ENCODE results near the gene REXO4. TPM values are rescaled to one million over a fixed set of nuclear protein-coding genes. Genes with fewer than 3 reads are reported as not detected.

Gene REXO4
- total and polyA plus RNA-seq, 2 donors (not counting 1 experiment from before 2014, with no cell fraction given): 25.0 to 37.1 TPM

DNA sequence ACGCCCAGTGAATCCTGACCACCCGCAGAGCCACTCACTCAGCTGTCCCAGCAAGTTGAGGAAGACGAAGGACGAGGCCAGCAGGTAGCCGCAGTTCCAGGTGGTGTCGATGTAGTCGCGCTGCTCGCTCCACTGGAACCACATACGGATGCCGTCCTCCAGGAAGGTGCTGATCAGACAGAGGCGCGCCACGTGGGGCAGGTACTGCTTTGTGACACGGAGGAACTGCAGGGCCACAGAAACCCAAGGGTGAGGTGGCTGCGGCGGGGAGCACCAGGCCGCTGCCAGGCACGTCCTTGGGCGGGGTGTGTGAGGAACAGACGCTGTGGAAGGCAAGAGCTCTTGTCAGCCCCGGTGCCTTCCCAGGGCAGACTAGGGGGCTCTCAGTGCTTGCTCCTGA lies 50.6 kb downstream of the REXO4 start:
- peaks cover 0 to 74% of the 10 kb centered on the region in 2 experiments for H3K36me3 ChIP-seq (replicated peaks in 1 of 2; ENCODE audit: control extremely low read depth in 1 of 2, control insufficient read depth in 1 of 2, extremely low read depth in 1 of 2, insufficient read depth in 2 of 2, low read length in 1 of 2)
- H3K27me3 Mint-ChIP-seq: no peaks in the 10 kb centered on the region
- H3K9me3 Mint-ChIP-seq (ENCODE audit: insufficient read depth): no peaks in the 10 kb centered on the region
- H3K27ac Mint-ChIP-seq: no peak overlapping the region
- H3K9ac ChIP-seq (ENCODE audit: low read length): no peak overlapping the region
- no peak overlapping the region for H2AFZ ChIP-seq (ENCODE audit: insufficient read depth, low read depth, low read length, poor library complexity, severe bottlenecking)
- H3K27me3 ChIP-seq (replicated peaks in 1 of 4; ENCODE audit: control extremely low read depth in 1 of 4, control insufficient read depth in 3 of 4, insufficient read depth in 4 of 4, low read length in 3 of 4): no peaks in the 10 kb centered on the region
- peaks cover 67% of the 10 kb centered on the region for H3K79me2 ChIP-seq (ENCODE audit: control insufficient read depth, insufficient read depth, low read length)
- TF ChIP-seq, protein P1, sequence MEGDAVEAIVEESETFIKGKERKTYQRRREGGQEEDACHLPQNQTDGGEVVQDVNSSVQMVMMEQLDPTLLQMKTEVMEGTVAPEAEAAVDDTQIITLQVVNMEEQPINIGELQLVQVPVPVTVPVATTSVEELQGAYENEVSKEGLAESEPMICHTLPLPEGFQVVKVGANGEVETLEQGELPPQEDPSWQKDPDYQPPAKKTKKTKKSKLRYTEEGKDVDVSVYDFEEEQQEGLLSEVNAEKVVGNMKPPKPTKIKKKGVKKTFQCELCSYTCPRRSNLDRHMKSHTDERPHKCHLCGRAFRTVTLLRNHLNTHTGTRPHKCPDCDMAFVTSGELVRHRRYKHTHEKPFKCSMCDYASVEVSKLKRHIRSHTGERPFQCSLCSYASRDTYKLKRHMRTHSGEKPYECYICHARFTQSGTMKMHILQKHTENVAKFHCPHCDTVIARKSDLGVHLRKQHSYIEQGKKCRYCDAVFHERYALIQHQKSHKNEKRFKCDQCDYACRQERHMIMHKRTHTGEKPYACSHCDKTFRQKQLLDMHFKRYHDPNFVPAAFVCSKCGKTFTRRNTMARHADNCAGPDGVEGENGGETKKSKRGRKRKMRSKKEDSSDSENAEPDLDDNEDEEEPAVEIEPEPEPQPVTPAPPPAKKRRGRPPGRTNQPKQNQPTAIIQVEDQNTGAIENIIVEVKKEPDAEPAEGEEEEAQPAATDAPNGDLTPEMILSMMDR (IDR thresholded peaks at IDR 0.05): no peak
- TF ChIP-seq EZH2 (IDR thresholded peaks at IDR 0.05; ENCODE audit: borderline replicate concordance, insufficient read depth, low read depth, low read length, poor library complexity, severe bottlenecking): no peak
- H4K20me1 ChIP-seq (ENCODE audit: control insufficient read depth, insufficient read depth, low read length, poor library complexity, severe bottlenecking): peaks cover 82% of the 10 kb centered on the region
- ATAC-seq (ENCODE audit: low read depth) (no peak), DNase-seq (no peak)
- H3K9me3 ChIP-seq (ENCODE audit: control extremely low read depth in 1 of 3, control insufficient read depth in 2 of 3, insufficient read depth in 1 of 3, low read length in 2 of 3): no peaks in the 10 kb centered on the region
- no peak overlapping the region for H3K27ac ChIP-seq (ENCODE audit: low read length in 2 of 2)
- 96% methylated on average over 22 of the region's 22 CpGs for WGBS (ENCODE audit: insufficient coverage)
- no peak overlapping the region for H3K4me3 Mint-ChIP-seq
- POLR2A ChIA-PET: no interaction called here
- no peak overlapping the region for H3K4me3 ChIP-seq (ENCODE audit: control extremely low read depth in 1 of 5, extremely low read depth in 1 of 5, insufficient read depth in 1 of 5, low read depth in 2 of 5, low read length in 4 of 5)
- no peak overlapping the region for H3K4me2 ChIP-seq (replicated peaks; ENCODE audit: low read depth, low read length, poor library complexity, severe bottlenecking)
- intact Hi-C loops (cut with micrococcal nuclease): no loop called here
- CTCF ChIA-PET: no interaction called here
- H3K4me1 Mint-ChIP-seq: peaks cover 38% of the 10 kb centered on the region
- H3K4me1 ChIP-seq (ENCODE audit: control insufficient read depth in 2 of 2, insufficient read depth in 2 of 2, low read length in 2 of 2): peaks cover 22 to 30% of the 10 kb centered on the region in 2 donors

DNA sequence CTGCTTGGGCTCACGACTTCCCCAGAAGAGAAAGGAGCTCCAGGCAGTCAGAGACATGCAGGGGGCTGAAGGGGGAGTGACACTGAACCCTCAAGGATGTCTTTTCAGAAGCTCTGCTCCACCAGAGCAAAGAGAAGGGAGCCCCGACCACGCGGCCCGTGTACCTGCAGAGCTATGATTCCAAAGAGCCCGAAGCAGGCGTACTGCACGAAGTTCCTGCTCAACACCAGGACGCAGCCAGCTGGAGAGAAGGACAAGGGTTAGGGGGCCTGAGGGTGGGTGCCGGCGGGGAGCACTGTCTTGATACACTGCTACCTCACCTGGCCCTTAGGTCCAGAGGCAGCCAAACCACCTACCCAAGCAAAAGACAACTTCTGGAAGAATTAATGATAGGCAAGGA lies 51.4 kb downstream of the REXO4 start:
- Mint-ChIP-seq H3K4me1 (peaks cover 30% of the 10 kb centered on the region), H3K9me3 (ENCODE audit: insufficient read depth) (no peaks in the 10 kb centered on the region), H3K27ac (no peak overlapping the region), H3K4me3 (no peak overlapping the region), H3K27me3 (no peaks in the 10 kb centered on the region)
- no peak for TF ChIP-seq EZH2 (IDR thresholded peaks at IDR 0.05; ENCODE audit: borderline replicate concordance, insufficient read depth, low read depth, low read length, poor library complexity, severe bottlenecking)
- TF ChIP-seq, protein P1 (IDR thresholded peaks at IDR 0.05): no peak
- H3K36me3 ChIP-seq (replicated peaks in 1 of 2; ENCODE audit: control extremely low read depth in 1 of 2, control insufficient read depth in 1 of 2, extremely low read depth in 1 of 2, insufficient read depth in 2 of 2, low read length in 1 of 2): peaks cover 0 to 77% of the 10 kb centered on the region in 2 experiments
- H3K79me2 ChIP-seq (ENCODE audit: control insufficient read depth, insufficient read depth, low read length): peaks cover 59% of the 10 kb centered on the region
- no peak overlapping the region for H3K4me3 ChIP-seq (ENCODE audit: control extremely low read depth in 1 of 5, extremely low read depth in 1 of 5, insufficient read depth in 1 of 5, low read depth in 2 of 5, low read length in 4 of 5)
- intact Hi-C loops (cut with micrococcal nuclease): no loop called here
- no peak overlapping the region for H2AFZ ChIP-seq (ENCODE audit: insufficient read depth, low read depth, low read length, poor library complexity, severe bottlenecking)
- H3K4me2 ChIP-seq (replicated peaks; ENCODE audit: low read depth, low read length, poor library complexity, severe bottlenecking): no peak overlapping the region
- CTCF ChIA-PET: interaction anchor here (1.2 to 1.5 kb wide), 2 partner anchors 10 to 120 kb away, joined by 3 to 6 read pairs; partner anchors contain the start of genes SURF1 and SURF2
- no peak for ATAC-seq (ENCODE audit: low read depth)
- H3K9me3 ChIP-seq (ENCODE audit: control extremely low read depth in 1 of 3, control insufficient read depth in 2 of 3, insufficient read depth in 1 of 3, low read length in 2 of 3): no peaks in the 10 kb centered on the region
- no peak for DNase-seq
- 96% methylated on average over 9 of the region's 11 CpGs for WGBS (ENCODE audit: insufficient coverage)
- H3K27me3 ChIP-seq (replicated peaks in 1 of 4; ENCODE audit: control extremely low read depth in 1 of 4, control insufficient read depth in 3 of 4, insufficient read depth in 4 of 4, low read length in 3 of 4): no peaks in the 10 kb centered on the region
- H4K20me1 ChIP-seq (ENCODE audit: control insufficient read depth, insufficient read depth, low read length, poor library complexity, severe bottlenecking): peaks cover 74% of the 10 kb centered on the region
- no peak overlapping the region for H3K27ac ChIP-seq (ENCODE audit: low read length in 2 of 2)
- H3K9ac ChIP-seq (ENCODE audit: low read length): no peak overlapping the region
- H3K4me1 ChIP-seq (ENCODE audit: control insufficient read depth in 2 of 2, insufficient read depth in 2 of 2, low read length in 2 of 2): peaks cover 14 to 23% of the 10 kb centered on the region in 2 donors
- POLR2A ChIA-PET: no interaction called here
